ENCODE results near the gene CAPN14.

The CAPN14 gene, protein sequence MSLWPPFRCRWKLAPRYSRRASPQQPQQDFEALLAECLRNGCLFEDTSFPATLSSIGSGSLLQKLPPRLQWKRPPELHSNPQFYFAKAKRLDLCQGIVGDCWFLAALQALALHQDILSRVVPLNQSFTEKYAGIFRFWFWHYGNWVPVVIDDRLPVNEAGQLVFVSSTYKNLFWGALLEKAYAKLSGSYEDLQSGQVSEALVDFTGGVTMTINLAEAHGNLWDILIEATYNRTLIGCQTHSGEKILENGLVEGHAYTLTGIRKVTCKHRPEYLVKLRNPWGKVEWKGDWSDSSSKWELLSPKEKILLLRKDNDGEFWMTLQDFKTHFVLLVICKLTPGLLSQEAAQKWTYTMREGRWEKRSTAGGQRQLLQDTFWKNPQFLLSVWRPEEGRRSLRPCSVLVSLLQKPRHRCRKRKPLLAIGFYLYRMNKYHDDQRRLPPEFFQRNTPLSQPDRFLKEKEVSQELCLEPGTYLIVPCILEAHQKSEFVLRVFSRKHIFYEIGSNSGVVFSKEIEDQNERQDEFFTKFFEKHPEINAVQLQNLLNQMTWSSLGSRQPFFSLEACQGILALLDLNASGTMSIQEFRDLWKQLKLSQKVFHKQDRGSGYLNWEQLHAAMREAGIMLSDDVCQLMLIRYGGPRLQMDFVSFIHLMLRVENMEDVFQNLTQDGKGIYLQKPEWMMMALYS

DNA sequence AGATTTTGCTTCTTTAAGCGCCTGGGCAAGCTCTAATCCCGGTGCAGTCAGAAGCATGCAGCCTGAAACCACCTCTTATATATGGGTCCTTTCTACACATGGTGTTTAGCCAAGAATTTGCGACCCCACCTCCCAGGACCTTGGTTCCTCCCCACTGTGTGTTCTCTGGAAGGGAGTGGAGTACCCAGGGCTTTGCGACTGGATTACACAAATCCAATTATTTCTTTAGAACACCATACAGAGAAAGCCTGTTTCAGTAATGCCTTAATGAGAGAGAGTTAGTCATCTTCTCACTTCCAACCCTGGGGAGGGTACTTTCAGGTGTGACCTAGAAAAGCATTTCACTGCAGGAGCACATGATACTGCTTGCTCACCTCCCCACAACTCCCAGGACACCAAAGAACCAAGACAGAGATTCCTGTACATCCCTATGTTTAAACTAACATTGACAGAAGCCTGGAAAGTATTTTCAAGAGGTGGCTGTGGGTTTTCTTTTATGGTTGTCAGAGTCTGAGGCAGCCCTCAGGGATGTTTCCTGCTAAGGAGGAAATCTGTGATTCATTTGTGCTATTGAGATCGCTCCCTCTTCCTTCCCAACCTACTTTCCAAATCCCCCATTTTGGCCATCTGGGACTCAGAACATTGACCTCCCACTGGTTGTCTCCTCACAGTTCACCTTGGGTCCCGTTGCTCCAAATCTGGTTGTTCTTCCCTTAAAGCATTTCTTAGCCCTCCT, at the start of gene CAPN14:
Gene CAPN14 (minus strand): TSS at position 51 of the 736 bp plus-strand sequence. CDS start 12,068 bp downstream, outside the sequence.
- no peak for DNase-seq

DNA sequence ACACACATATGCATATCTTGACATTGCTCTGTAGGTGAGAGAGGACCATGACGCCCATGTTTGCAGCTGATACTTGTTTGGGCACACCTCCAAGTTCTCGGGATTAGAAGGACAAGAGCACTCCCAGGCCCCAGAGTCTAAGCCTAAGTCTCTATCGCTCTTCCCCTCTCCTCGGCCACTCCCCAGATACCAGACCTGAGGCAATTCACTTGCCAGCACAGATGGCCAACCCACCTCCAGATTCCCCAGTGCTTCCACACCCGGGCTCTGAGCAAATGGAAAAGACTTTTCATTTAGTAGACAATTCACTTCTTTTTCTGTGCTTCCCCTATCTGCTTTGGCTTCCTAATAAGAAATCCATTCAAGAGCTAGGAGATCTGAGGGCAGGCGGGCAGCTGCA, 49.5 kb upstream of the CAPN14 start:
- DNase-seq: no peak

DNA sequence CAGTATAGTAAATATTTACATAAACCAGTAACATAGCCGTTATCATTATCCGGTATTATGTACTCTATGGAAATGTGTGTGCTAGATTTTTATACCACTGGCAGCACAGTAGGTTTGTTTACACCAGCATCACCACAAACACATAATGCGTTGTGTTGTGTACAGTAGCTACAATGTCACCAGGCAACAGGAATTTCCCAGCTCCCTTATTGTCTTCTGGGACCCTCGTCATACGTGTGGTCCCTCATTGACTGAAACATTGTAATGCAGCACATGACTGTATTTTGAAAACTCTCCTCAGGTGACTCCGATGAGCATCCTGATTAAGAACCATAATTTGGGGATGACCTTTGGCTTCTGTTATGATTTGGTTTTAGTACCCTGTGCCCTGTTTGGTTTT, 47.9 kb upstream of the CAPN14 start:
- DNase-seq: no peak

DNA sequence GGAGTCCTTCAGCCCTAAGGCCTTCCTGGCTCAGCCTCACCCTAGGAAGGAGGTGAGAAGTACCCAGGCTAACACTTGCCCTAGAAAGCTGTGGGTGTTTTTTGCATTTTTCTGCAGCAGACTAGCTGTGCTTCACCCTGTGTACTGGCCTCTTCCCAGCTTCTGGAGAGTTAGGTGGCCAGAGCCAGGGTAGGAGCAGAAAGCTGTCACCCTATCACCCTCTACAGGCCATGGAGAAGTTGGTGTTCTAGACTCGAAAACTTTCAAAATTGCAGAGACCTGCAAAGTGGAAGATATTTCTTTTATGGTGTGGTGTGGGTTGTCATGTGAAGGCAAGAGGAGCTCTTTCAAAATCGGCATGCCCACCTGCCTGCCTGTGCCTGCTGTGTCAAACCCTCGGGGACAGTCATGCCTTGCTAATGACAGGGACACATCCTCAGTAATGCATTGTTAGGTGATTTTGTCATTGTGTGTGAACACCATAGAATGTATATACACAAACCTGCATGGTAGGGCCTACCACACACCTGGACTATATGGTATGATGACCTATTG, 46.4 kb upstream of the CAPN14 start:
- no peak for DNase-seq

DNA sequence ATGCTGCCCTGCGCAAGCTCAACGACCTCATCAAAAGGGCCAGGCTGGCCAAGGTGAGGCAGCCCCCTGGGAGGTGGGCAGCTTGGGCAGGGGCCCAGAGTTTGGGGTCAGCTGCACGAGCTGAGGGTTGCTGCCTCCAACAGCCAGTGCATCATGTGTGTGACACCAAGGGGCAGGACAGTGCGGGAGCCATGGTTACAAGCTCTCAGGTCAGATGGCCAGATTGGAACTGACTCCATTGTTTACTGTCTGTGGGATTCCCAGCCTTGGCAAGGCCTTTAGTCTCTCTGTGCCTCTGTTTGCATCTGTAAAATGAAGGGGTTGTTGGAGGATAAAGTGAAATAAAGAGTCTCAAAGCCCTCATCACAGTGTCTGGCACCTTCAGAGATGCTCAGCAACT, 43.6 kb upstream of the CAPN14 start:
- DNase-seq: no peak

DNA sequence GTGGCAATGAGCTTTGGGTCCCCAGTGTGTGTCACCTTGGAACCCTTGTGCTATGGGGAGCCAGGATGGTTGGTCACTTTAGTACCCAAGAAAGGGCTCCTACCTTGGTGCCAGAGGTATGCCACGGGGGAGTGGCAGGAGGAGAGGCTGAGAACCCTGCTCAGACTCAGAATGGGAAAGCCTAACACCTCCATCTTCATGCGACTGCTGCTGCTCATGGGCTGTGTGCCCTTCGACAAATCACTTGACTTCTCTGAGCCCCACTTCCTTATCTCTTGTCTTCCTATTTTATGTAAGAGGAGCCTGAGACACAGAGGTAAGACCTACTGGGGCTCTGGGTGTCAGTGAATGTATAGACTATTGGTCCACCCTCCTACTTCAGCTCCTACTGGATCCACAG, 41.8 kb upstream of the CAPN14 start:
- no peak for DNase-seq

DNA sequence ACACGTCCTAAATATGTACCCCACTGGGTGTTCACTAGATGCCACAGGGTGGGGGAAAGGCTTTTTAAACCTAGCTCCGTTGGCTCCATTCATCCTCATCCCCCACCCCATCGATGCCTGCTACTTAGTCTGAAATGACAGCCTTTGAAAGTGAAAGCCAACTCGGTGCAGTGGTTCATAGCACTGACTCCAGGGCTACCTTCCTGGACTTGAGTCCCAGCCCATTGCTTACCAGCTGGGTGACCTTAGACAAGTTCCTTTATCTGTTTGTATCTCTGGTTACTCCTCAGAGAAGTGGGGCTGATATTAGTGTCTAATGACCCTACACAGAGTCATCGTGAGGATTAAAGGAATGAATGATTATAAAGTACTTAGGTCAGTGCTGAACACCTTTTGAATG, 41.0 kb upstream of the CAPN14 start:
- DNase-seq: no peak

DNA sequence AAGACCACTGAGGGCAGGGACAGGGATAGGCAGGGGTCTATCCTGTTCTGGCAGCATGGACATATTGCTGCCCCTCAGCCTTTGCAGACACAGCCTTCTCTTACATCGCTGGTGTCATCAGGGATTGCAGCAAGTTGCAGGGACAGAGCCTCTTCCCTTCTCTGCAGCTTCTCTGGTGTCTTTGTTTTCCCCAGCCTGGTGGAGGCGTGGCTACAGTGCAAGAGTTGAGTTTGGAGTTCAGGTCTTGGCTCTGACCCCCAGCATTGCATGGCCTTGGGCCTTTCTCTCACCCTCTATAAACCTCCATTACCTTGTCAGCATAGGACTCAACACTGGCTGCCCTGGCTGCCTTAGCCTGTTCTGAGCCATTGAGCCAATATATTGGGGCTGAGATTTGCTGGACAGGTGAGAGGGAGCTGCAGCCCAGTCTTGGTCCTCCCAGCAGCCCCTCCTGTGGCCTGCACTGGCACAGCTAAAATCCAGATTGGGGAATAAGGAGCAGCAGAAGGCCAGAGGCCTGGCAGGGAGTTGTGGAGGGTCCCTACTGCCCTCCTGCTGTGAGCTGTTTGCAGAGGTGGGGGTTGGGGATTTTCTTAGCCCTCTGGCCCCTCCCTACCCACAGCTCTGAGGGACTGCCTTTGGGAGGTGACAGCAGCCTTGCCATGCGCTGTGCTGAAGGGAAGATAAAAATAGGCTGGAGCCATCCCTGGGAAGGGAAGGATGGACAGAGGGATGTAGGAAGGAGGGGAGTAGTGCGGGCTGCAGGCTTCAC, 39.5 kb upstream of the CAPN14 start:
- DNase-seq: no peak

DNA sequence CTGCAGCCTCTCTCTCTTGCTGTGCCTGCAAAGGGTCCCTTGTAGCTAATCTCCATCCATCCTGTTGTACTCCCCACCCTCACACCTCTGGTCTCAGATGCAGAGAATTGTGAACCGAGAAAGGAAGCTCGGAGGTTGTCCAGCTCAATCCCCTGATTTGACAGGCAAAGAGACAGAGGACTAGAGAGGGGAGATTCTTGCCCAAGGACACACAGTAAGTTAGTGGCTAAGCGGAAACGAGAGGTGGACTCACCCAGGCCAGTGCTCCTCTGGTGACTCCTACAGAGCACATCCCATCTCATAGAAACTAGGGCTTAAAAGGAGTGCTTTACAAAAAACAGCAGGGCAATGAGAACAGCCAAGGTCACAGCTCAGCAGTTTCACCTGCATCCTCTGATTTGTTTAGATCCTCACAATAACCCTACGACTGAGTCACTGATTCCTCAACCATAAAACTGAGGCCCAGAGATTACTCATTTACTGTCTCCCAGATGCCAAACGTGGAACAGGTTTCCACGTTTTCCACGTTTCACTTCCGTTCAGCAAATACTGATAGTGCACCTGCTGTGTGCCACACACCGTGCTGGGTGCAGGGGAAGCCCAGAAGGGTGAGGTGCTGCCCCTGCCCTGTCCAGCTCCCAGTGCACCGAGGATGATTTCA, 38.7 kb upstream of the CAPN14 start:
- DNase-seq: no peak

DNA sequence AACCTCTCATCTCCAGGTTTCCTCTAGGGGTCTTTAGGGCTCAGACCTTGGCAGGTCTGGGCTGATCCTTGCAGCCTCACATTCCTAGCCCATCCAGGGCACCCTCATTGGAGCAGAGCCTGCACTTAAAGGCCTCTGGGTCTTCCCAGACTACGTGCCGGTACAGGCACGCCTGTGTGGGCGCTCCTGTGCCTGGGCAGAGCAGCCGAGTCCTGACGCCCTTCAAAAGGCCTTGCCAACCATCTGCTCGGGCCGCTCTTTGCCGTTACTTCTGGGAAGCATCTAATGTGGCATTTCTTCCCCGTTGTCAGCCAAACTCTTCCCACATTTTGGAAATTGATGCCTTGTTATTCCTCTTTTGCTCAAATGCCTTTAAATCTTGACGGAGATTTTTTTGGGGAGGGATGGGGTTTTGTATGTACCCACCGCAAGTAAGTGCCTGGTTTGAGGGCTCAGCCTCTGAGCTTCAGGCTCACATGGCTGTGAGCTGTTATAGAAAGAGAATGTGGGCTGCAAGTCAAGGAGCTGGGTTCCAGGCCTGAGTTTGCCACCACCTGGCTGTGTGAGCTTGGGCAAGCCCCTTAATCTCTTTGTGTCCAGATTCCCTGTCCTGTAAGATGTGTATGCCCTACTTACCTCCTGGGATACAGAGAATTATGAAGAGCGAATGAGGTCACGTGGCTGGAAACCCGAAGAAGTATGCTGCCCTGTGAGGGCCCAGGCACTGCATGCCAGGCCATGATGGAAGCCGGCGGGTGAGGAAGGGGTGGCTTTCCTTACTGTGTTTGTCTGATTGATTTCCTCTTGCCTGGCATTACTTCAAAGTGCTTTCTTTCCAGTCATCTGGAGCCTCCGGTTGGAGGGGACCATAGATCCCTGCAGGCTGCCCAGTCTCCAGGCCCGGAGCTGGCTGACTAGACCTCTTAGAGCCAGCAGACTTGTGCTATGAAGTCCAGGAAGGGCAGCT, 37.2 kb upstream of the CAPN14 start:
- no peak for DNase-seq

DNA sequence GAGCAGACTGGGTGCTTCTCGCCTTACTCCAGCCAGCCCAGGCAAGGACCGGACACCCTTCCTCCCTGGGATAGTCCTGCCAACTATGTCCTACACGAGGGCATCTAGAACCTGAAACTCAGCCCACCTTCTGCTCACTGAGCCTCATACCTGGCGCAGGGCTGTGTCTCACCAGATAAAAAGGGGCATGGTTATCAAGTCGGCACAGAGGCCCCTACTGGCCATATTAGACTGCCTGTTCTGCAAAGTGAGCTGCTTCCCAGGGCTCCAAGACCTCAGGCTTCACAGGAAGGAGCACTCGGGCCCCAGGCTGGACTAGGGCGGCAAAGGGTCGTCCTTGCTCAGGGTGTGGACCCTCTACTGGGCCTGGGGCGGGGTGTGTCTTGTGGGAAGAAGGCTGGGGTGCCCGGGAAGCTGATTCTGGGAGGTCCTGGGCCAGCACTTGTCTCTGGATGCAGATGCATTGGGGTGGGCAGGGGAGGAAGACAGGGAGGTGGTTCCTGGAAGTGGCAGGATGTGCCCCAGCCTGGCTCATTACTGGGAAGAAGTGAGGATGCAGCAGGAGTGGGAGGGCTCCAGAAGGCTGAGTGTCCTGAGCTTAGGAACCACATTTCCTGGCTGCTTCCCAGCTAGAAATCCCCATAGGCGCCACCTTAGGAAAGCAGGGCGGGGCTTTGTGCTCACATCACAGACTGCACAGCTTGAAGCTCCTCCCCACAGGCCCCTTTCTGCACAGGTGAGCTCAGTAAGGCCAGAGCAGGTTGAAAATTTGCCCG, 36.2 kb upstream of the CAPN14 start:
- DNase-seq: no peak

DNA sequence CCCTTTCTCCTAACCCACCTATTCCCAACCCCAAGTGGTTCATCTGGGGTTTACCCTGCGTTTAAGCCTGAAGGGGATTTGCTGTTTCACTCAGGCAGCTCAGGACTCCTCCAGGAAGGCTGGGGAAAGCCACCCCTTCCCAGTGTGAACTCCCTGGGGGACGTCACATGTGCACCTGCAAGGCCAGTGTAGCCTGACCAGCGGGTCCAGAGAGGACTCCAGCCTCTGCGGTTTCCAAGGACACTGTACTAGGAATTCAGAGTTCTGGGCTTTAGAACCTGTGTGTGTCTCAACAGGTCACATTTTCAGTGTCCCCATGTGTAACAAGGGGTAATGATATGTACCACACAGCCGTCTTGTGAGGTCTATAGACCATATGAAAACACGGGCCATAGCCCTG, 34.5 kb upstream of the CAPN14 start:
- no peak for DNase-seq

DNA sequence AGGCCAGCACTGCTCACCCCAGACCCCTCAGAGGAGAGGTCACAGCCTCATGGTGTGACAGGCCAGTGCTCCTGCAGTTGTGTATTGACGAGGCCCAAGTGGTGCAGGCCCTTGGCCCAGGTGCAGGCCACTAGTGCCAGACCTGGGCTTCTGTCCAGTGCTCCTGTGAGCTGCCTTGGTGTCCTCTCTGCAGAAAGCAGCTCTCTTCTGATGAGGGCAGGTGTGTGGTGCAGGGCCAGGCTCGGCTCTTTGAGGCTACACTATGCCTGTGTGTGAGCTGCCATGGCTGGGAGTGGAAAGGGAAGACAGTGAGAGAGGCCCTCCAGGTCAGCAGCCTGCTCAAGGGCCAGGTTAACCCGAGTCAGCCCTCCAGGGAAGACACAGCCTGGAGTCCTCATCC, 33.7 kb upstream of the CAPN14 start:
- no peak for DNase-seq

DNA sequence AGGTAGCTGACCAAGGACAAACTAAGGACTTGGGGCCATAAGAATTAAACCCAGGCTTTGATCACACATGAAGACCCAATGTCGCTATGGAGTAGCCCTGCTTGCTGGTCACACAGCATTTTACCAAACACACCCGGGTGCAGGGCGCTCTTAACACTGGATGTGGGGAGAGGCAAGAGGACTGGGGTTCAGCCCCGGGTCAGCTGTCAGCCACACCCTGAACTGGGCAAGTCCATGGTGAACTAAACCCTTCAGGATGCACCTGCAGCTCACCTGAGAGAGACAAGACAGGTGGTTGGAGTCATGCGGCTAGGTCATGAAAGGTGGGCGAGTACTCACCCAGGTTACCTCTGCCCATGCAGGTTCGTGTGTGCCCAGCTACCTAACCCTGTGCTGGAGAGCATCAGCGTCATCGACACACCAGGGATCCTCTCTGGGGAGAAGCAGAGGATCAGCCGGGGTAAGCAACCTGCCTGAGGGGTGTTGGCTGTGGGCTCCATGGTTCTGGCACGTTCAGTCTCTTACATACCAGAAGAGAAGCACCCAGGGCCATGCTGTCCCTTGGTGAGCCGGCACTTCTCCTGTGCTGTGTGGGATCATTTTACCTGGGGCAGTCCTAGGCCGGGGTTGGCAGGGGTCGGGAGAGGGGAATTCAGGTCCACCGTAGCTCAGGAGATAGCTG, 31.8 kb upstream of the CAPN14 start:
- DNase-seq: no peak

DNA sequence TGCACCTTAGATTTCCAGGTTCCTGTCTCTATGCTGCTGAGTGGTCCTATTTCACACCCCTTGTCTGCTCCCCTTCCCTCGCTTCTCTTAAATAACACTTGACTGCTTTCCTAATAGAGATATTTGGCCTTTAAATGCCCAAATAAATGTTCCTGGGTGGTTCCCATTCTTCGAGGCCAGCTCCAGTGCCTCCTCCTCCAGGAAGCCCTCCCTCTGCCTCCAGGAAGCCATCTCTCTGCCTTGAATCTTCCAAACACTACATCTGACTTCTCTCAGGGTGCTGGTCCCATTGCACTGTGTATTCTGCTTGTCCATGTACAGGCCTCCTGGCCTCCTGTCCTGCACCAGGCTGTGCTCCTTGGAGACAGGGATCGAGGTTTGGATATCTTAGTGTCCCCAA, 30.8 kb upstream of the CAPN14 start:
- DNase-seq: no peak

DNA sequence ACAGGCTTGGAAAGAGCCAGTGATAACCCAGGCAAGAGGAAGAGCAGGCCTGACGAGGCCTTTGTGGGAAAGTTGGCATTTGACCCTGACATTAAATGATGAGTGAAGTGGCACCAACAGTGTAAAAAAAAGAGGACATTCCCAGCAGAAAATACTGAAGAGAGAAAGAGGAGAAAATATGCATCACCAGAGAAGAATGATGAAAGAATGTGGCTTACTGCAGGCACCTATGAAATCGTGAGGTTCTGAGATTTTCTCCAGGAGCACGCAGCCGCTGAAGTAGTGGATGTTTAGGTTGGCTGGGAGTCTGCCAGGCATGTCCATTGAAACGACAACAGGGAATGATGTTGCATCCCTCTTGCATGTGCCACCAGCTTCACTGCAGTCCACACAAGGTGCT, 30.4 kb upstream of the CAPN14 start:
- DNase-seq: no peak

DNA sequence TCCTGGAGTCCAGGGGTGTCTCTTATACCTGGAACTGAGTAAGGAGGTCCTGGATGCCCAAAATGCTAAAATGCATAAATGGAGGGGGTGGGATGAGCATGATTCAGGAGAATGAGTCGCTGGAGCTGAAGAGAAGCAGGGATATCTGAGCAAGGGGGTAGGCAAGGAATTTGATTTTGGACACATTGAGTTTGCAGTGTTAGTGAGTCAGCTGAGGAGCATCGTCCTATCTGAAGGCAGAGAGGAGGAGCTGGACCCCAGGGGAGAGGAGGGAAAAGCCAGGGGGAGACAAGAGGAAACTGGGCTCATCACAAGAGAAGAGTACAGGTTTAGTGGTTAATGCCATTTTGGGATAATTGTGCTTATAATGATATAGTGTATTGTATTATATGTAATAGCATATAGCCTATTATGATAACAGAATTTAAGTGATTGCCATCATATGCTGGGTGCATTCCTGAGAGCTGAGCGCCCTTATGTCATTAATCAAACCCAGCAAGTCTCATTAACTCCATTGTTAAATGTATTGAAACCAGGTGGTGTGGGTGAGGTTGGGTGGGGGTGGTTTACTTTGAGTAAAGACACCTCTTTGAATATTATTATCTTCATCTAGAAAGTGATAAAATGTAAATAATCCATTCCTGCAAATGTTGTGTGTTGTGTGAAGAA, 29.0 kb upstream of the CAPN14 start:
- no peak for DNase-seq

DNA sequence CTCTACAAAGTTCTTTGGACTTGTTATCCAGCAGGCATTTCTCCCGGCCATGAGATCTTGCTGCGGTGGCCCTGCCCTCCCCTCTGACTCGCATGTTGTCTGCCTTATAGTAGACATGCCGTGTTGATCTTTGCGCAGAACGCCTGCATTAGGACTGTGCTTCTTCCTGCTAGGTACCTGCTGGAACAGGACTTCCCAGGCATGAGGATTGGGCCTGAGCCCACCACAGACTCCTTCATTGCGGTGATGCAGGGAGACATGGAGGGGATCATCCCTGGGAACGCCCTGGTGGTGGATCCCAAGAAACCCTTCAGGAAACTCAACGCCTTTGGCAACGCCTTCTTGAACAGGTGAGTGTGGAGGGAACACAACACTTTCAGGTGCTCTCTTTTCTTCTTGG, 26.8 kb upstream of the CAPN14 start:
- DNase-seq: no peak

DNA sequence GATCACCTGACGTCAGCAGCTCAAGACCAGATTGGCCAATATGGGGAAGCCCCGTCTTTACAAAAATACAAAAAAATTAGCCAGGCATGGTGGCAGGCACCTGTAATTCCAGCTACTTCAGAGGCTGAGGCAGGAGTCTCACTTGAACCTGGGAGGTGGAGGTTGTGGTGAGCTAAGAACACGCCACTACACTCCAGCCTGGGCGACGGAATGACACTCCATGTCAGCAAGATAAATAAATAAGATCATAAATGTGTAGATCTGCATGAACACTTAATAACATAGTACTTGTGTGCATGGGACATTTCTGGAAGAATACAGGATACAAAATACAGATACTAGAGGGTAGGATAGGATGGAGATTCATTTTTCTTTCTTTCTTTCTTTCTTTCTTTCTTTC, 25.7 kb upstream of the CAPN14 start:
- no peak for DNase-seq
